ENCODE data around the gene OR7A10.

Gene OR7A10

GRCh38 chr19:14886032-14886431 lies 37.3 kb upstream of the OR7A10 start, which contains the start of gene OR7A17:
TSS of gene OR7A17 (minus strand) at chr19:14886132. CDS start at chr19:14881355, 4,777 bp downstream.
- no peaks in the 10 kb centered on the region for H3K79me2 ChIP-seq (ENCODE audit: insufficient read depth, low read length)
- H3K9ac ChIP-seq (ENCODE audit: low read depth, low read length): no peak within 1 kb of the TSS
- no peak within 1 kb of the TSS for H3K4me3 ChIP-seq (ENCODE audit: low read depth in 1 of 2, low read length in 2 of 2)
- H3K4me2 ChIP-seq (ENCODE audit: insufficient read depth, low read length): no peak within 1 kb of the TSS
- ATAC-seq (ENCODE audit: insufficient read depth, low read depth): no peak
- H3K27me3 ChIP-seq (ENCODE audit: insufficient read depth, low read length, poor library complexity): peaks cover 12% of the 10 kb centered on the region
- no peaks in the 10 kb centered on the region; the same call in 1 of the 2 replicates for H3K4me1 ChIP-seq (ENCODE audit: insufficient read depth, low read length)
- H4K20me1 ChIP-seq (ENCODE audit: insufficient read depth, low read length): no peaks in the 10 kb centered on the region
- no peaks in the 10 kb centered on the region for H3K36me3 ChIP-seq (ENCODE audit: insufficient read depth, low read length)
- no peaks in the 10 kb centered on the region for H3K9me3 ChIP-seq (ENCODE audit: insufficient read depth, low read length, severe bottlenecking)
- no peak for TF ChIP-seq EZH2 (IDR thresholded peaks at IDR 0.05; ENCODE audit: borderline replicate concordance, low read depth, low read length, severe bottlenecking)
- TF ChIP-seq, protein P1, sequence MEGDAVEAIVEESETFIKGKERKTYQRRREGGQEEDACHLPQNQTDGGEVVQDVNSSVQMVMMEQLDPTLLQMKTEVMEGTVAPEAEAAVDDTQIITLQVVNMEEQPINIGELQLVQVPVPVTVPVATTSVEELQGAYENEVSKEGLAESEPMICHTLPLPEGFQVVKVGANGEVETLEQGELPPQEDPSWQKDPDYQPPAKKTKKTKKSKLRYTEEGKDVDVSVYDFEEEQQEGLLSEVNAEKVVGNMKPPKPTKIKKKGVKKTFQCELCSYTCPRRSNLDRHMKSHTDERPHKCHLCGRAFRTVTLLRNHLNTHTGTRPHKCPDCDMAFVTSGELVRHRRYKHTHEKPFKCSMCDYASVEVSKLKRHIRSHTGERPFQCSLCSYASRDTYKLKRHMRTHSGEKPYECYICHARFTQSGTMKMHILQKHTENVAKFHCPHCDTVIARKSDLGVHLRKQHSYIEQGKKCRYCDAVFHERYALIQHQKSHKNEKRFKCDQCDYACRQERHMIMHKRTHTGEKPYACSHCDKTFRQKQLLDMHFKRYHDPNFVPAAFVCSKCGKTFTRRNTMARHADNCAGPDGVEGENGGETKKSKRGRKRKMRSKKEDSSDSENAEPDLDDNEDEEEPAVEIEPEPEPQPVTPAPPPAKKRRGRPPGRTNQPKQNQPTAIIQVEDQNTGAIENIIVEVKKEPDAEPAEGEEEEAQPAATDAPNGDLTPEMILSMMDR (IDR thresholded peaks at IDR 0.05; ENCODE audit: borderline replicate concordance, extremely low read depth, low read length, poor library complexity, severe bottlenecking): no peak
- DNase-seq: no peak
- no peak within 1 kb of the TSS for H2AFZ ChIP-seq (ENCODE audit: low read depth, low read length)
- no peak within 1 kb of the TSS for H3K27ac ChIP-seq (ENCODE audit: low read length)

- ATAC-seq (ENCODE audit: insufficient read depth, low read depth) (no peak), DNase-seq (no peak)
- no peaks in the 10 kb centered on the region for H4K20me1 ChIP-seq (ENCODE audit: insufficient read depth, low read length)
- no peak overlapping the region for H3K4me3 ChIP-seq (ENCODE audit: low read depth in 1 of 2, low read length in 2 of 2)
- H3K9ac ChIP-seq (ENCODE audit: low read depth, low read length): no peak overlapping the region
- TF ChIP-seq, protein P1 (IDR thresholded peaks at IDR 0.05; ENCODE audit: borderline replicate concordance, extremely low read depth, low read length, poor library complexity, severe bottlenecking): peak; percentile 74
- TF ChIP-seq EZH2 (IDR thresholded peaks at IDR 0.05; ENCODE audit: borderline replicate concordance, low read depth, low read length, severe bottlenecking): no peak
- no peak overlapping the region for H2AFZ ChIP-seq (ENCODE audit: low read depth, low read length)
- H3K79me2 ChIP-seq (ENCODE audit: insufficient read depth, low read length): no peaks in the 10 kb centered on the region
- peaks cover 4% of the 10 kb centered on the region for H3K27me3 ChIP-seq (ENCODE audit: insufficient read depth, low read length, poor library complexity)
- H3K27ac ChIP-seq (ENCODE audit: low read length): no peak overlapping the region
- H3K9me3 ChIP-seq (ENCODE audit: insufficient read depth, low read length, severe bottlenecking): no peaks in the 10 kb centered on the region
- H3K36me3 ChIP-seq (ENCODE audit: insufficient read depth, low read length): no peaks in the 10 kb centered on the region
- no peaks in the 10 kb centered on the region for H3K4me1 ChIP-seq (ENCODE audit: insufficient read depth, low read length)
- no peak overlapping the region for H3K4me2 ChIP-seq (ENCODE audit: insufficient read depth, low read length)
These were observed 23.0 kb upstream of the OR7A10 start for GRCh38 chr19:14871619-14872230.

- no peaks in the 10 kb centered on the region for H3K4me1 ChIP-seq (ENCODE audit: insufficient read depth, low read length)
- ATAC-seq (ENCODE audit: insufficient read depth, low read depth): no peak
- no peaks in the 10 kb centered on the region for H3K9me3 ChIP-seq (ENCODE audit: insufficient read depth, low read length, severe bottlenecking)
- H3K4me2 ChIP-seq (ENCODE audit: insufficient read depth, low read length): no peak overlapping the region
- H3K36me3 ChIP-seq (ENCODE audit: insufficient read depth, low read length): no peaks in the 10 kb centered on the region
- no peak overlapping the region for H3K27ac ChIP-seq (ENCODE audit: low read length)
- peaks cover 6% of the 10 kb centered on the region for H3K27me3 ChIP-seq (ENCODE audit: insufficient read depth, low read length, poor library complexity)
- H3K79me2 ChIP-seq (ENCODE audit: insufficient read depth, low read length): no peaks in the 10 kb centered on the region
- no peak for TF ChIP-seq EZH2 (IDR thresholded peaks at IDR 0.05; ENCODE audit: borderline replicate concordance, low read depth, low read length, severe bottlenecking)
- TF ChIP-seq, protein P1 (IDR thresholded peaks at IDR 0.05; ENCODE audit: borderline replicate concordance, extremely low read depth, low read length, poor library complexity, severe bottlenecking): no peak
- H3K9ac ChIP-seq (ENCODE audit: low read depth, low read length): no peak overlapping the region
- no peak for DNase-seq
- no peak overlapping the region for H2AFZ ChIP-seq (ENCODE audit: low read depth, low read length)
- no peaks in the 10 kb centered on the region for H4K20me1 ChIP-seq (ENCODE audit: insufficient read depth, low read length)
- no peak overlapping the region for H3K4me3 ChIP-seq (ENCODE audit: low read depth in 1 of 2, low read length in 2 of 2)
These were observed 19.8 kb upstream of the OR7A10 start for GRCh38 chr19:14868497-14868896.

Data from DND-41 (cell line).